ENCODE results near the gene IL2.

DNA sequence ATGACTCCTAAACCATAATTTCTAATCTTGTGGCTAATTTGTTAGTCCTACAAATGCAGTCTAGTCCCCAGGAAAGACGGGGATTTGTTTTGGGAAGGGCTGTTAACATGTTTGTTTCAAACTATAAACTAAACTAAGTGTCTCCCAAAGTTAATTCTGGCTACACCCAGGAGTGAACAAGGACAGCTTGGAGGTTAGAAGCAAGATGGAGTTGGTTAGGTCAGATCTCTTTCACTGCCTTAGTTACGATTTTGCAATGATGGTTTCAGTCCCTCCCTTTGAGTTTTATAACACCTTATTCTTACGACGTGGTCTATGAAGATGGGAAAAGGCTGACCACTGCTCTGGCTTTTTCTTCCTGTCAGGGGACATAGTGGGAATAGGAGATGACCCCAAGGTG, 27.0 kb upstream of the IL2 start:
- TF ChIP-seq SNAI2 (CRISPR knock-in tag; IDR thresholded peaks at IDR 0.05) (no peak), CREB5 (CRISPR knock-in tag; IDR thresholded peaks at IDR 0.05; ENCODE audit: low read depth) (no peak), RARB (CRISPR knock-in tag; IDR thresholded peaks at IDR 0.05) (no peak), TCF4 (CRISPR knock-in tag; IDR thresholded peaks at IDR 0.05; ENCODE audit: borderline replicate concordance) (no peak), ISL1 (CRISPR knock-in tag; IDR thresholded peaks at IDR 0.05) (no peak), GLIS3 (CRISPR knock-in tag; IDR thresholded peaks at IDR 0.05) (no peak), ZFP3 (CRISPR knock-in tag; IDR thresholded peaks at IDR 0.05) (no peak), PPARA (CRISPR knock-in tag; IDR thresholded peaks at IDR 0.05; ENCODE audit: borderline replicate concordance) (no peak), PATZ1 (CRISPR knock-in tag; IDR thresholded peaks at IDR 0.05; ENCODE audit: borderline replicate concordance) (no peak), CSDC2 (CRISPR knock-in tag; IDR thresholded peaks at IDR 0.05) (no peak), ZC3H10 (CRISPR knock-in tag; IDR thresholded peaks at IDR 0.05) (no peak)

All from SK-N-SH treated with all-trans-retinoic acid at 6 μM for 48 hours (cell line).